GM21526 (cell line): ENCODE results near the gene SOBP.
"Not testable (repeated sequence)": the region's sequence is repeated elsewhere in the genome, so short reads cannot be mapped to it uniquely, and the experiment has no call there.

ENCODE experiments used
- ATAC-seq: cut with Tn5 transposase; IDR thresholded peaks from one replicate; pipeline ENCODE4 v1.9.1; 2021; ENCODE audit warnings: moderate library complexity; ENCODE audit not compliant: unreplicated experiment, low FRiP score

Gene SOBP

DNA sequence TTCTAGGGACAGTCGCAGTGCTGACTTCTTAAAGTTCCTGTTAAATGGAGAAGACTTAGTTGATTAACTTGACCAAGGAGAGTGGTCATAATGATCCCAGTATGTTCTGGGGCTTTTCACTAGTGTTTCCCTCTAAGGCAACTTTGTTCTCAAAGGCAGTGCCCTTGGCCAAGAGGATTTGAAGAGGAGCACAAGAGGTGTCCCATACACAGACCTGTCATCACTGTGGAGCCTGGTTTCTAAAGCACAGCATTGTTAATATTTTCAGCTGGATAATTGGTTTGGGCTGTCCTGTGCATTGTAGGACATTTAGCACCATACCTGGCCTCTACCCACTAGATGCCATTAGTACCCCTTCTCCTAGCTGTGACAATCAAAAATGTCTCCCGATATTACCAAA, 30.8 kb downstream of the SOBP start:
- ATAC-seq, result not testable (repeated sequence)

DNA sequence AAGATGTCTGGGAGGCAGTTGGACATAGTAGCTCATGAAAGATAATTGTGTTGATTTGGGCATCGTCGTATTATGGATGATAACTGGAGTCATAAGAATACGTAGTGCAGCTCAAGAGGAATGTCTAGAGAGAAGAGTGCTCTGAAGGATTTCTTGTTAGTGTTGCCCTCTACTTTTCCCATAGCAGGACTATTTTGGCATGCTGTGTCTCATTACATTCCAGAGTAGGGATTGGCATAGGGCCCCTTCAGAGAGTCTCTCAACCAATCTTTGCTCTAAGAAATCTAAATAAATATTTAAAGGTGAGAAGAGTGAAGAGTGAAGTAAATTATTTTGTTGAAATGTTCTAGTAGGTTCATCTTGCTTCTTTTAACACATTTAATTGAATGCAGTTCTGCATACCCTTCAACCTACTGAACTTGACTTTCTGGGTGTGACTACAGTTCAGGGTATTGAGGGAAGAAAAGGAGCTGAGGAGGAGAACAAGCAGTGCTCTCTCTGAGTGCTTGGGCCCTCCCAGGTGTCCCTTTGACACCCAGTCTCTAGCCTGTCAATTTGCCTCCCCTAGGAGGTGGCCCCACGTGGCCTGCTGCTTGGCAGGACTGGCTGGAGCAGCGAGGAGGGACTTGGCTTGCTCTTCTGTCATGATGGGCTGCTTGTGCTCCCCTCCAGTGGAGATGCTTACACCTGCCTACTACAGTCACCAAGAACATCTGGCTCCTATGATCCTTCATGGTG, 33.3 kb downstream of the SOBP start:
- ATAC-seq, result no peak

DNA sequence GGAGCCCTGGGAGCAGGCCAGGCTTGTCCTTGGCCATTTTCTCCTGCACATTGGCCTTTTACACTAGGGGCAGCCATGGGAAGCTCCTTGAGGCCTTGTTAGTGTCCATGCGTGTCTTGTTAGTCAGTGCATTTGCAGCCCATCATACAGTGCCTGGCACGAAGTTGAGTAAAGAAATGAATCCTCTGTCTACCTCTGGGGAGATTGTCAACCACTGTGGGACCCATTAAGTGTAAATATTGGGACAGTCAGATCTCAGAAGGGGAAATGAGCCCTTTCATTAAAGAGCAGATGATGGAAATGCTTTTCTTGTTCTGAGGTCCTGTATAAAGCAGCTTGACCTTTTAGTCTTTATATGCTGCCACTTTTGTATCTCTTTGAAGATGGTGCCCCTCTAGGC, 33.9 kb downstream of the SOBP start:
- no peak for ATAC-seq

DNA sequence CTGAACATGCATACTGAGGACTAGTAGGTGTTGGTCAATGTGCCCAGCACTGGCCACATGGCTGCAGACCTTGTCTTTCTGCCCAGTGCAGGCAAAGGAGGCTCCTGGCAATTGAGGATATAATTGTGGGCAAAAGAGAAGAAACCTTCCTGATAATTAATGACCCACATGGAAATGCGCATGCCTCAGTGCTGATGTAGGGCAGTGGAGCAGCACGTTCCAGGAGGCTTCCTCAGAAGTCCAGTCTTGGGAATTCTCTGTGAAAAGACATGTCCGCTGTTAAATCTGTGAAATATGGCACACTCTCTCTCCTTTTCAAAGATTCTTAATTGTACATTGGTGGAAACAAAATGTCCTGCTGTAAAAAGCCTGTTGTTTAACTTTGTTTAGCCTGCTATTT, 34.7 kb downstream of the SOBP start:
- ATAC-seq, result no peak

DNA sequence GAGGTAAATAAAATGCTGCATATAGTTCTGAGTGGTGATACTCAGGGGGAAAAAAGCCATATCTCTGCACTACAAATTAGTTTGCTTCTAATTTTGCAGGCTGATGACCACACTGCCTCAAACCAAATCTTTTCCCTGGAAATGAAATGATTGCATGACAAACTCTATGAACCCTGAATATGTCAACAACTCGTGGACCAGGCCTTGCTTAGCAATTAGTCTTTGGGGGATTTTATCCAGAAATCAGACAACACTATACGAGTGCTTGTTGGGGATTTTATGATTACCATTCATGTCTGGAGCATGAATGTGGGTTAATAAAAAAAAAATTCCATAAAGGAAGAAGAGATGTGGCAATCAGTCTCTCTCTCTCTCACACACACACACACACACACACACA, 42.0 kb downstream of the SOBP start:
- no peak for ATAC-seq

DNA sequence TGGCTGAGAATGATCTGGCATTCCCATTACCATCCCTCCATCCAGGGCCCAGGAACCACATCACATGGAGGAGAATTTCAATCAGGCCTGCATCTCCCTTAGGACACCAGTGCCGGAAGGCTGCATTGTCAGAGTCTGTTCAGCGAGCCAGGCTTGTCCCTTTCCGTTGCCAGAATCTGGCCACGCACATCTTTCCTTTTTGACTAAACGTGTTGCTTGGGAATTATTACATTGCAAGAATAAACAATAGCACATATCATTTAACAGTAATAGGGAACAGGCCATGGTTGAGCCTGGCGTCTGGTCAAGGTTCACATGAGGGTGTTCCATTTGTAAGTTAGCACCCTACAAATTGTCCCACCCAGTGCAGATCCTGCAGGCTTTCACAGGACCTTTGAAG, 42.8 kb downstream of the SOBP start:
- ATAC-seq, result no peak

DNA sequence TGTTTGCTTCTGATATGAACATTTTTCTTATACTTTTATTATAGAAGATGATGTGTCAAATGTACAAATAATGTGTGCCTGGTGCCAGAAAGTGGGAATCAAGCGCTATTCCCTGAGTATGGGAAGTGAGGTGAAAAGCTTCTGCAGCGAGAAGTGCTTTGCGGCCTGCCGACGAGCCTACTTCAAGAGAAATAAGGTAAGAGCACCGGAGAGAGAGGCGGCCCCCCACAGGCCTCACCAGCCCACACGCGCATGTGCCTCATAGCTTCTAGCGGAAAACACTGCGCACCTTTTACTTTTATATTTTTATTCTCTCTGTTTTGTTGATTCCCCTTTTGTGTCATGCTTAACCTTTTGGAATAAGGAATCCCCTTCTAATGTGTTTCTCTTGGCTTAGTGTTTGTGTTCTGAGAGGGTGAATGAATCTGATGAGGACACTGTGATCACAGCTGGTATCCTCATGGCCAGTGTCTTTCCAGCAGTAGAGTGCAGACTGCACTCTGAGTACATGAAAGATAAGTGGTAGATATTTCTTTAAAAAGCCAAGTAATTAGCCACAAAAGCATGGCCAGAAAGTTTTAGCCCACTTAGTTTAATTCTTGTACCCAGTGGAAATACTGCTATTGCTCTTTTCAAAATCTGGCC, 43.6 kb downstream of the SOBP start:
- no peak for ATAC-seq

DNA sequence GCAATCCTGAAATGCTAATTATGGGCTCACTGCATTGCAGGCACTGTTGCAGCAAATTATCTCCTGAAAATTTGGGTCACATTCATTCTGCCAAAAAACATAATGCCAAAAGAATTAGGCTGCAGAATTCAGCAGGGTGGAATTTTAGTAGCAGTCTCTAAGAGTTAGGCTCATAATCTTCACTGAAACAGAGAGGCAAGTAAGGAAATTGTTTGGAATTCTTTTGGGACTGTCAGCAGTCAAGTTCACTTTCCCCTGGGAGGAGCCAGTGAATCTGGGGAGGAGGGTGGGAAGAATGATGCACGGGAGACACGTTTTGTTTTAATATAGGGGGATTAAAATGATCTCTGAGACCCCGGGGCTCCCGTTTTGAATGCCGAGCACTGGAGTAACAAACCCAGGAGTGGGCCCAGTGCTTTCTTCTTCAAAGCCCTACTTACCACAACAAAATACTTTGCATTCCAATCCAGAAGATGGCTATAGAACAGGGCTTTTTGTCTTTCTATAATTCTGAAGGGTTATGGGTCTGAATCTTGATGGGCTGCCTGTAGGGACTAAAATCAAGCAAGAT, 44.7 kb downstream of the SOBP start:
- no peak for ATAC-seq

DNA sequence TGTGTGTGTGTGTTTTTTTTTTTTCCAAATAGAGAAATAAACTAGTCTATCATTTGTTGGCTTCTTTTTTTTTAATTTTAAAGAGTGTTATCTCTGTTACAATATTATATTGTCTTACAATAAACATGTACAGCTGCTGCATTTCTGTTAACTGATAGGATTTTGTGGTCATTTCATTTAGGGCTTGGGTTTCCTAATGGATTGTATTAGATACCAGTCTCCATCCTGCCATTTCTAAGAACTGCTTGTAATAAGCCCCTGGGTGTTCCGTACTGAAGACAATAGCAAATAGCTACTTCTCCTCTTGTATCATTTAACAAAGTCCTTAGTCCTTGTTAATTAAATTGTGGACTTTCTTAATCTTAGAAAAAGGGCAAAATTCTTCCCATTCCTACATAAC, 45.7 kb downstream of the SOBP start:
- no peak for ATAC-seq

DNA sequence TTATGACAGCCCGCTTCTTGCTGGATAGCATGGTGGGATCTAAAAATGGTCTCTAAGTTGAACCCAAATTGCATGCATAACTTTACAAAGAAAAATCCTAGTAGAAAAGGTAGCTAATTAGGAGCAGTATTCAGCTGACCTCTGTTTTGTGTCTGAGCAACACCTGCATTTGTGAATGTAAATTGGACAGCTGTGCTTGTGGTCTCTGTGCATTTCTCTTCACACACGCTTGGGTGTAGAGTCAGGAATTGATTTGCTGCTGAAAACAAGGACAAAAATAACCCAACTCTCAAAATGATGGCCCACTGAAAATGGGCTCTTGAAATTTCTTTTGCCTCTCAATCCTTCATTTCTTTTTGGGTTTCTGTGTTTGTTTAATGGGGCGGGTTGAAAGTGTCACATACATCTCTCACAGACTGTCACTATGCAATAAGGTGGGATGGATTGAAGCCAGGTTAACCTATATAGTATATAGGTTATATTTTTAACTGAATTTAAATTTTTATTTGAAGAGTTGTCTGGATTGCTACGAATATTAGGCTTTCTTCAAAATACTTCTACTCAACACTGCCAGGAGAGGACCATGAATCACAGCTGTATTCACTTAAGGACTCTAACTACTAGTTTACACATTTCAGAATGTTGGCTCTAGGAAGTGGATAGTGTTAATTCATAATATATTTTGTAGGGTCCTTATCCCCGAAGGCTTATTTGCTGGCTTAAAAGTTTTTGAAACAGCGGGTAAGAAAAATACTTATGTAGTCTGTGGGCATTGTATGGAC, 46.5 kb downstream of the SOBP start:
- no peak for ATAC-seq

DNA sequence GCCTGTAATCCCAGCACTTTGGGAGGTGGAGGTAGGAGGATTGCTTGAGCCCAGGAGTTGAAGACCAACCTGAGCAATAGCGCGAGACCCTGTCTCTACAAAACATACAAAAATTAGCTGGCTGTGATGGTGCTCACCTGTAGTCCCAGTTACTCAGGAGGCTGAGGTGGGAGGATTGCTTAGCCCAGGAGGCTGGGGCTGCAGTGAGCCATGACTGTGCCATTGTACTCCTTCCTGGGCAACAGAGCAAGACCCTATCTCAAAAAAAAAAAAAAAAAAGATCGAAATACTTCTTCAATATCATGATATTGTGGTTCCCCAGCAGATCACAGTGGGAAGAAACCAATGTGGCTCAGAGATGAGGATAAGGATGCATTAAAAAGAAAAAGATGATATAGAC, 47.6 kb downstream of the SOBP start:
- no peak for ATAC-seq

DNA sequence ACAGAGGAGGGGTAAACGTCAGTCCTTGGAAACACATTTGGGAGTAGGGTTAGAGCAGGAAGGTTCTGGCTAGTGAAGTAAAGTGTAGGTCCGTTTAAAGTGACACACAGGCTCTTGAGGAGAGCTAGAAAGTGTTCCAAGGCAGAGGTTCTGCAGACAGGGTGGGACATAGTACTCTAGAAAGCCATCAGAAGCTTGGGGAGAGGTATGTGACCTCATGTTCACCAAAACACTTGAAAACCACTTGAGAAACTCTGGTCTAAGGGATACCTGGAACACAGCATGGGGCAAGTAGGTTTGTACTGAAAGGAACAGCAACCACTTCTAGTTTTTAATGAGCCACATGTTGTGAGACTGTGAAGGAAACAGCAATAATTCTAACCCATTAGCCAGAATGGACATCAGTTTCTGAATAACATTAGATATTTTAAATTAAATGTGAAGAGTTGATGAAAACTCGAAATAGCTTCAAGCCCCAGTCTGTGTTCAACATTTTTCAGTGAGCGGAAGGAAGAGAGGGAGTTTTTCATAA, 49.0 kb downstream of the SOBP start:
- no peak for ATAC-seq

DNA sequence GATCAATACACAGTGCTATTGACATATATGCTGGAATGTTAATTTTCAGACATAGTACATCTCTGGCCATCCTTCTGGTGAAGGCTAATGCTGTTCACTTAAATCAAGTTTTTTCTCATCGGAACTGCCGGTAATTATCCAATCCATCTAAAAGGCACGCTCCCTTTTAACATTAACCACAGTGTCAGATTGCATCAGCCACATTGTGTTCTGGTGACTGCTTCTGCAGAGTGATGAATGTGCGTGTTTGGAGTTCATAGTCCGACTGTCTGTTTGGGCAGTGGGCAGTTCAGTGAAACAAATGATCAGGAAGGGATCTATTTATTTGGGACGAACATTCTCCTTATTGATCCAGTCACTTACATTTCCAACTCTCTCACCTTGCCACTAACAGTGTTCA, 49.5 kb downstream of the SOBP start:
- ATAC-seq, result no peak

DNA sequence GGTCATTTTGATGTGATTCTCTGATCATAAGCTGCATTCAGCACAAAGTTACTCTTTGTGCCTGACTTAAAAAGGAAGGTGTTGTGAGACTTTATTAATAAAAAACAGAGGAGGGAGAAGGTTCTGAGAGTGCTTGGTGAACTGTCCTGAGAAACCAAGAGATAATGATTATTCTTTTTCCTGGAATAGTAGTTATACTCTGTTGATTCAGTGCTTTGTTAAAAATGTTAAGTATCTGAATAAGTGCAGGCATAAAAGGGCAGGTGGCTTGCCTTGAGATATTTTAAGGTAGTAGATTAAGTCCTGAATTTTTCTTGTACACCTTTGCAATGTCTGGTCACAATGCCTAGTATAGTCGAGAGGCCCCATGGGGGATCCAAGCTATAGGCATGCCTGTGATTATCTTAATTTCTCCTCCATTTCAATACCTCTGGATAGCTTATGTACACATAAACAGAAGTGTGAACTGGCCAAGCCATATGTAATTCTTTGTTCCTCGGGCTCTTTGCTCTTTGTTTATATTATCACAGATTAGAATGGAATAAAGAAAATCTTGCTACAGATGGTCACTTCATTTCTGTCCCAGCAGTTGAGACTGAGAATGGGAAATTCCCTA, 50.0 kb downstream of the SOBP start:
- ATAC-seq, result no peak

DNA sequence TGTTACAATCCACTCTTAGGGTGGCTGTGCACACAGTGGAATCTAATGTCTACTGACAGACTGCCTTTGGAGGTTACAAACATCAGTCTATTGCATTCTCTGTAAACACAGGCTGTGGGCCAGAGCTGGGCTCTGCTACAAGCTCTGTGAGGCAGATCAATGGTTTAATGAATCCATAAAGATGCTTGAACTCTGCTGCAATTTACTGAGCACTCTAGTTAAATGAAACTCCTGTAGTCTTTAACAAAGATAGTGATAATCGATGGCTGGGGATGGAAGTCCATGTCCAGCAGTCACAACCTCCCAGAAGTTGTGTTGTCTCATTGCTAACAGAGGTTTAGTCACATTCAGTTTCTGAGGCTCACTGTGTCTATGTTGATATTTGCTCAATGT, 50.5 kb downstream of the SOBP start:
- ATAC-seq, result no peak

DNA sequence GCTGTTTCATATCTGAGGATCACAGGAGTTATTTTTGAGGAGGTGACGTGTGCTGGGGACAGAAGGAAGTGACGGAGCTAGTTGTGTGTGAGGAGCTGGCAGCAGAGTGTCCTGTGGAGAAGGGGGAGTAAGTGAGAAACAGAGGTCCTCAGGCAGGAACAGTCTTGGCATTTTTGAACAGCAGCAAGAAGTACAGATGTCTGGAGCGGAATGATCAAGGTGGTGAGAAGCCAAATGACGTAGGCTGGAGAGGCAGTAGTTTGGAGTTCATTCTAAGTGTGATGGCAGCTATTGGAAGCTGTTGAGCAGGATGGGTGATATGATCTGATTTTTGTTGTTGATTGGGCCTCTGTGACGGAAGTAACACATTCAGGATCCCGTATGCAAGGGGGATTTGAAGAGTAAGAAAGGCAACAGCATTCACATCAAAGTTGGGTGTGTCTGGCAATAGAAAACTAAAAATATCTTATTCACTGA, 52.3 kb downstream of the SOBP start:
- ATAC-seq, result no peak

DNA sequence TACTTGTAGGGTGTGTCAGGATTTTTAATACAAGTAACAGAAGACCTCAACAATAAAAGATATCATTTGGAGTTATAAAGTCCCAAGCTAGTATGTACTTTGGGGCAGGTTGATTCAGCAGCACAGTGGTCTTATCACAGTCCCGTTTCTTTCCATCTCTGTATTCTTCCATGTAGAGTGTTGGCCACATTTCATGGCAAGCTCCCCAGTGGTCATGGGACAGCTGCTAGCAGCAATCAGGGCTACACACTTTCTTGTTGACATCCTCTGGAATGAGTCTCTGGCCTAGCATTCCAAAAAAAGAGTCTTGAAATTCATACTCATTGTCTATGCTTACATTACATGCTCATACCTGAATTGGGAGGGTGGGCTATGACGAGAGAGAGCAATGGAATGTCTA, 53.2 kb downstream of the SOBP start:
- no peak for ATAC-seq

DNA sequence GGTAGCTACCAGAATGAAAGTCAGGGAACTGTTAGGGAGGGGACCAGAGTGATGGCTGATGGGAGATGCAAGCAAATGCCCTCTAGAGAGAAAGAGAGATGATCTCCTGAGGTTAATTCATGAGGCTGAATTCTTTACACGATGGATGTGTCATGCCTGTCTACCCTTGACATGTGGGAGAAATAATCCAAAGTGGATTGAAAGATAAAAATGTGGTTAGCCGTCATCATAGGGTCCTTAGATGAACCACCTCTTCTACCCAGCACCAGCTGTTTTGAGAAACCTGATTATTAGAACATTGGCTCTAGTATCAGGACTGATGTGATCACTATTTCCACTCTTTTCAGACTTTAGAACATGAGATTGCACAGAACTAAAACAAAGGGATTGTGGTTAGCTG, 53.6 kb downstream of the SOBP start:
- ATAC-seq, result no peak

DNA sequence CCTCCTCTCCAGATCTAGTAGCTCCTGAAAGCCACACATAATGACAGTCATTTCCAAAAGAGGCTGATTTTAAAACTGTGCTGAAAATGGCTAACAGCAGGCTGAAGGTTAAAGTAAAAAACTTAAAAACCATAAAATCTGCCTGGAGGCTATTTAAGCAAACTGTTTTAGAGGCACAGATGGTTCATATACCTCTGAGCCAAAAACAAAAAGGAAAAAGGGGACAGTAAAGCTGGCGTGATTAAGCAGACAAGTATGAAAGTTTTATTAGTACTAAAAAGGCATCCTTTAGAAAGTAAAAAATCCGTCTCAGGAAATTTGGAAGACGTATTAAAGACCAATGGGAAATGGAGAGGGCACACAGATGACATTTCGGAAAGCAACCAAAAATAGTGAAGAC, 55.8 kb downstream of the SOBP start:
- no peak for ATAC-seq

DNA sequence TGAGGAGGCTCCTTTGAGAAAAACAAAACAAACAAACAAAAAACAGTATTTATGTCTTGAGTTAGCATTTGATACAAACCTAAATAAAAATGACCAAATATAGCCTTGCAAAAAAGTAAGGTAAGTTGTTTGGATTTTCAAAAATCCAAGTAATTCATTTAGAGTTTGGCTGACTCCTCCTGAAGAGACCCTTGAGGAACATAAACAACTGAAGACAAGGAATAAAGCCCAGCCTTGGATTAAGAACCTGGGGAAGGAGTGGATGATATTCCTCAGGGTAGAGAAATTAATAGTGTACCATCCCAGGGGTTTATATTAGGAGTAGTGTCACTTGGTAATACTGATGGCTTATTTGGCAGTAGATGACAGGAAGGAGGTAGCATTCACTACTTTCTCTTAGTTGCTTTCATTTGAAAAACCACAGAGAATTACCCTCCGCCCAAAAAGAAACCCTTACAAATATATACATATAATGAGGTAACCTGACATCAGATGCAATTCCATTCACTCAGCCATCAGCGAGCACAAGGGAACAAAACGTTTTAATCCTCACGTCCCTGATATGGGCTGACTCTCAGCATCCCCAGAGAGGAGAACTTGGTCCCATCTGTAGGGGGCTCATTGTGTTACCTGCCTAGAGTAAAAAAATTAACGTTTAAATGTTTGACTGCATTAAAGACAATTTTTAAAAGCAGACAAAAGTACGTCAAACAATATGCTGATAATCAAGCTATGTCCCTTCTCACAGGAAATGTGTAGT, 57.0 kb downstream of the SOBP start:
- no peak for ATAC-seq
